ENCODE data around the gene RALGAPA1. TPM values are rescaled to one million over a fixed set of nuclear protein-coding genes. Genes with fewer than 3 reads are reported as not detected.

RALGAPA1 gene
- total RNA-seq, 2 experiments from 2014 or later = 29.5 to 31.7 TPM

Other genes with a start within 250 kb of the RALGAPA1 start
- gene BRMS1L, start 17.0 kb upstream of the RALGAPA1 start, total RNA-seq = 1 to 10 TPM; 5.1 to 5.5 TPM

Measured in activated CD8-positive, alpha-beta T cell treated with anti-CD3 and anti-CD28 coated beads, Interleukin-2, amount 10 ng/mL, durations not matched to agents 7 days and 5 days (primary cell).